ENCODE data around the gene PANK4.

PANK4 gene

GRCh38 chr1:2560299-2561073 is 34.1 kb upstream of the PANK4 start:
- no peak overlapping the region for H3K4ac ChIP-seq (ENCODE audit: low read depth, low read length)
- no peaks in the 10 kb centered on the region for H3K79me2 ChIP-seq (ENCODE audit: control insufficient read depth, insufficient read depth, low read length)
- no peak overlapping the region for H2BK15ac ChIP-seq (replicated peaks; ENCODE audit: low read depth)
- H2BK5ac ChIP-seq (ENCODE audit: low read length): no peak overlapping the region
- H2AK5ac ChIP-seq (ENCODE audit: low read length): no peak overlapping the region
- H3K9ac ChIP-seq (ENCODE audit: low read length): no peak overlapping the region
- no peak overlapping the region for H3K4me3 ChIP-seq (ENCODE audit: low read length)
- H3K36me3 ChIP-seq (ENCODE audit: control insufficient read depth, insufficient read depth, low read length): no peaks in the 10 kb centered on the region
- DNase-seq: no peak
- no peak overlapping the region for H3K18ac ChIP-seq (ENCODE audit: low read length)
- no peaks in the 10 kb centered on the region for H3K4me1 ChIP-seq (ENCODE audit: control insufficient read depth, low read depth, low read length)
- no CpG with 5 or more reads among the region's 15 CpGs for WGBS (ENCODE audit: extremely low coverage, insufficient coverage, low lambda C conversion rate)
- no peaks in the 10 kb centered on the region for H3K79me1 ChIP-seq (ENCODE audit: low read length)
- H3K56ac ChIP-seq (ENCODE audit: low read length): no peak overlapping the region
- no peaks in the 10 kb centered on the region for H3K27me3 ChIP-seq (ENCODE audit: insufficient read depth, low read length, poor library complexity)
- no peak overlapping the region for H2BK120ac ChIP-seq (ENCODE audit: low read depth, low read length)
- no peak overlapping the region for H3K4me2 ChIP-seq (ENCODE audit: low read length)
- no peak overlapping the region for H4K5ac ChIP-seq (ENCODE audit: low read length)
- no peak overlapping the region for H3K27ac ChIP-seq (ENCODE audit: low read depth, low read length)
- no peak overlapping the region for H3K23ac ChIP-seq (ENCODE audit: low read length)
- H4K8ac ChIP-seq (ENCODE audit: low read depth, low read length): no peak overlapping the region

GRCh38 chr1:2559509-2560298 is 33.3 kb upstream of the PANK4 start:
- Histone ChIP-seq H2AK5ac (ENCODE audit: low read length) (no peak overlapping the region), H3K56ac (ENCODE audit: low read length) (no peak overlapping the region), H3K4me3 (ENCODE audit: low read length) (no peak overlapping the region), H3K79me2 (ENCODE audit: control insufficient read depth, insufficient read depth, low read length) (no peaks in the 10 kb centered on the region), H3K4ac (ENCODE audit: low read depth, low read length) (no peak overlapping the region), H3K79me1 (ENCODE audit: low read length) (no peaks in the 10 kb centered on the region), H3K27ac (ENCODE audit: low read depth, low read length) (no peak overlapping the region), H2BK120ac (ENCODE audit: low read depth, low read length) (no peak overlapping the region), H3K9ac (ENCODE audit: low read length) (no peak overlapping the region), H3K18ac (ENCODE audit: low read length) (no peak overlapping the region), H4K8ac (ENCODE audit: low read depth, low read length) (no peak overlapping the region), H4K5ac (ENCODE audit: low read length) (no peak overlapping the region), H2BK15ac (replicated peaks; ENCODE audit: low read depth) (no peak overlapping the region), H3K4me2 (ENCODE audit: low read length) (no peak overlapping the region), H3K27me3 (ENCODE audit: insufficient read depth, low read length, poor library complexity) (no peaks in the 10 kb centered on the region), H3K23ac (ENCODE audit: low read length) (no peak overlapping the region), H2BK5ac (ENCODE audit: low read length) (no peak overlapping the region), H3K36me3 (ENCODE audit: control insufficient read depth, insufficient read depth, low read length) (no peaks in the 10 kb centered on the region), H3K4me1 (ENCODE audit: control insufficient read depth, low read depth, low read length) (no peaks in the 10 kb centered on the region)
- WGBS (ENCODE audit: extremely low coverage, insufficient coverage, low lambda C conversion rate): no CpG with 5 or more reads among the region's 35 CpGs
- DNase-seq: no peak

- Histone ChIP-seq H3K27ac (ENCODE audit: low read depth, low read length) (no peak overlapping the region), H3K4ac (ENCODE audit: low read depth, low read length) (no peak overlapping the region), H3K56ac (ENCODE audit: low read length) (no peak overlapping the region), H3K23ac (ENCODE audit: low read length) (no peak overlapping the region), H3K18ac (ENCODE audit: low read length) (no peak overlapping the region), H2BK15ac (replicated peaks; ENCODE audit: low read depth) (no peak overlapping the region), H3K79me1 (ENCODE audit: low read length) (no peaks in the 10 kb centered on the region), H3K4me2 (ENCODE audit: low read length) (no peak overlapping the region), H2BK5ac (ENCODE audit: low read length) (no peak overlapping the region), H3K79me2 (ENCODE audit: control insufficient read depth, insufficient read depth, low read length) (no peaks in the 10 kb centered on the region), H4K5ac (ENCODE audit: low read length) (no peak overlapping the region), H3K4me1 (ENCODE audit: control insufficient read depth, low read depth, low read length) (no peaks in the 10 kb centered on the region), H4K8ac (ENCODE audit: low read depth, low read length) (no peak overlapping the region), H3K36me3 (ENCODE audit: control insufficient read depth, insufficient read depth, low read length) (no peaks in the 10 kb centered on the region), H2BK120ac (ENCODE audit: low read depth, low read length) (no peak overlapping the region), H3K27me3 (ENCODE audit: insufficient read depth, low read length, poor library complexity) (no peaks in the 10 kb centered on the region), H3K9ac (ENCODE audit: low read length) (no peak overlapping the region), H3K4me3 (ENCODE audit: low read length) (no peak overlapping the region), H2AK5ac (ENCODE audit: low read length) (no peak overlapping the region)
- DNase-seq: no peak
- no CpG with 5 or more reads among the region's 6 CpGs for WGBS (ENCODE audit: extremely low coverage, insufficient coverage, low lambda C conversion rate)
These were observed 32.5 kb upstream of the PANK4 start for GRCh38 chr1:2558861-2559260.

- H3K27ac ChIP-seq (ENCODE audit: low read depth, low read length): no peak overlapping the region
- no peak overlapping the region for H3K4me2 ChIP-seq (ENCODE audit: low read length)
- no peak overlapping the region for H4K5ac ChIP-seq (ENCODE audit: low read length)
- no peaks in the 10 kb centered on the region for H3K4me1 ChIP-seq (ENCODE audit: control insufficient read depth, low read depth, low read length)
- no peak overlapping the region for H4K8ac ChIP-seq (ENCODE audit: low read depth, low read length)
- H3K9ac ChIP-seq (ENCODE audit: low read length): no peak overlapping the region
- no peak overlapping the region for H3K23ac ChIP-seq (ENCODE audit: low read length)
- no peaks in the 10 kb centered on the region for H3K79me1 ChIP-seq (ENCODE audit: low read length)
- H2BK120ac ChIP-seq (ENCODE audit: low read depth, low read length): no peak overlapping the region
- H3K4me3 ChIP-seq (ENCODE audit: low read length): no peak overlapping the region
- no peaks in the 10 kb centered on the region for H3K79me2 ChIP-seq (ENCODE audit: control insufficient read depth, insufficient read depth, low read length)
- H2BK15ac ChIP-seq (replicated peaks; ENCODE audit: low read depth): no peak overlapping the region
- no peaks in the 10 kb centered on the region for H3K36me3 ChIP-seq (ENCODE audit: control insufficient read depth, insufficient read depth, low read length)
- no peak overlapping the region for H3K56ac ChIP-seq (ENCODE audit: low read length)
- H3K27me3 ChIP-seq (ENCODE audit: insufficient read depth, low read length, poor library complexity): no peaks in the 10 kb centered on the region
- H3K4ac ChIP-seq (ENCODE audit: low read depth, low read length): no peak overlapping the region
- no peak overlapping the region for H2AK5ac ChIP-seq (ENCODE audit: low read length)
- no peak overlapping the region for H2BK5ac ChIP-seq (ENCODE audit: low read length)
- DNase-seq: no peak
- H3K18ac ChIP-seq (ENCODE audit: low read length): no peak overlapping the region
- no CpG with 5 or more reads among the region's 12 CpGs for WGBS (ENCODE audit: extremely low coverage, insufficient coverage, low lambda C conversion rate)
These were observed 32.0 kb upstream of the PANK4 start for GRCh38 chr1:2558420-2558819.

DNA sequence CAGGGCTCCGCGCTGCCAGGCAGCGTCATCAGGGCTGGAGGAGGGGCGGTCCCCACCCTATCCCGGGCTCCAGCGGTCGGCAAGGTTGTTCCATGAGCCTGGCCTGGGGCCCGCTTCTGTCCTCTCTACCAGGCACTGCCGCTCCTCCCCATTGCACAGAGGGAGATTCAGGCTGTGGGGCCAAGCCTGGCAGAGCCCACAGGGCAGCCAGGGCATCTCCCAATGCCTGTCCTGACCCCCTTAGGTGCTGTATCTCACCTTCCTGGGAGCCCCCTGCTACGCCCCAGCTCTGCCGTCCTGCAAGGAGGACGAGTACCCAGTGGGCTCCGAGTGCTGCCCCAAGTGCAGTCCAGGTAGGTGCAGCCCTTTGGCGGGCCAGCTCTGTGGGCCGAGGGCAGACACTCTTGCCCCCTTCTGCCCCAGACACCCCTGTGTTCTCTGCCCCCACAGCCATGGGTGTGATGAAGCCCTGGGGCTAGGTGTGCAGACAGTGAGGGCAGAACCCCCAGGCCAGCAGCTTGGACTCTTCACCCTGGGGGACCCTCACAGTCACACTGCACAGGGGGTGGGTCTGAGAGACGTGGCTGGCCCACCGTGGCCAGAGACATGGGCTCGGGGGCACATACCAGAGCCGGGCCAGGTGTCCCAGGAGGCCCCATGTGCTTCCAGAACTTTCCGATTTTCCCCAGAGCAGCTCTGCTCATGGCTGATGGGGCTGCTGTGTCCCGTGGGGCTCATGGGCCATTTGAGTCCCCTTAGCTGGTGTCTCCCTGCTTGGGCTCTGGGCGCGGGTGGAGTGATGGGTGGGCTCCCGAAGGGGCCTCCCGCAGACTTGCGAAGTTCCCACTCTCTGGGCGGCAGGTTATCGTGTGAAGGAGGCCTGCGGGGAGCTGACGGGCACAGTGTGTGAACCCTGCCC is 31.3 kb upstream of the PANK4 start:
- Histone ChIP-seq H2BK120ac (ENCODE audit: low read depth, low read length) (no peak overlapping the region), H3K79me1 (ENCODE audit: low read length) (no peaks in the 10 kb centered on the region), H2BK5ac (ENCODE audit: low read length) (no peak overlapping the region), H3K4me1 (ENCODE audit: control insufficient read depth, low read depth, low read length) (no peaks in the 10 kb centered on the region), H3K4me3 (ENCODE audit: low read length) (no peak overlapping the region), H3K4me2 (ENCODE audit: low read length) (no peak overlapping the region), H3K27me3 (ENCODE audit: insufficient read depth, low read length, poor library complexity) (no peaks in the 10 kb centered on the region), H3K23ac (ENCODE audit: low read length) (no peak overlapping the region), H3K18ac (ENCODE audit: low read length) (no peak overlapping the region), H3K27ac (ENCODE audit: low read depth, low read length) (no peak overlapping the region), H2BK15ac (replicated peaks; ENCODE audit: low read depth) (no peak overlapping the region), H3K79me2 (ENCODE audit: control insufficient read depth, insufficient read depth, low read length) (no peaks in the 10 kb centered on the region), H4K5ac (ENCODE audit: low read length) (no peak overlapping the region), H3K56ac (ENCODE audit: low read length) (no peak overlapping the region), H2AK5ac (ENCODE audit: low read length) (no peak overlapping the region), H3K9ac (ENCODE audit: low read length) (no peak overlapping the region), H4K8ac (ENCODE audit: low read depth, low read length) (no peak overlapping the region), H3K36me3 (ENCODE audit: control insufficient read depth, insufficient read depth, low read length) (no peaks in the 10 kb centered on the region), H3K4ac (ENCODE audit: low read depth, low read length) (no peak overlapping the region)
- no CpG with 5 or more reads among the region's 30 CpGs for WGBS (ENCODE audit: extremely low coverage, insufficient coverage, low lambda C conversion rate)
- no peak for DNase-seq

Measured in mesendoderm (in vitro differentiated cells).